ENCODE results near the gene VAMP1. TPM values are rescaled to one million over a fixed set of nuclear protein-coding genes. Genes with fewer than 3 reads are reported as not detected.
A peak's percentile ranks its signal among the peaks of the same experiment; 100 is the strongest.

The VAMP1 gene
- total and polyA plus RNA-seq, 2 of the 13 experiments (the other 11 are each of a cell fraction or from before 2014, with no cell fraction given), result 2.5 to 7.4 TPM

DNA sequence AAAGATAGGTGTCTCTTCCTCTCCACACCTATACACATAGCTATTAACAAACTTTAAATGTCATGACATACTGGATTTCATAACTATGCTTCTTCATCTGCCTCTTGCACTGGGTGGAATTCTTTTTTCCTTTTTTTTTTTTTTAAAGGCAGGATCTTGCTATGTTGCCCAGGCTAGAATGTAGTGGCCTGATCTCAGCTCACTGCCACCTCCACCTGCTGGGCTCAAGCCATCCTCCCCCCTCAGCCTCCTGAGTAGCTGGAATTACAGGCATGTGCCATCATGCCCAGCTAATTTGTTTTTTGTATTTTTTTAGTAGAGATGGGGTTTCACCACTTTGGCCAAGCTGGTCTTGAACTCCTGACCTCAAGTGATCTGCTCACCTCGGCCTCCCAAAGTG, 17.8 kb upstream of the VAMP1 start:
- no peak overlapping the region for H3K4me3 ChIP-seq (replicated peaks in 1 of 3; ENCODE audit: insufficient read depth in 1 of 3, low read depth in 2 of 3, low read length in 3 of 3)
- in situ Hi-C loops (cut with HindIII; ENCODE audit: extremely low pct_ligation_motif_present, low pct_unique_long_range_greater_than_20kb), result no loop called here
- H2AFZ ChIP-seq (ENCODE audit: low read length), result no peak overlapping the region
- WGBS (ENCODE audit: low lambda C conversion rate), result 33% methylated on average over 1 of the region's 1 CpG
- H3K27ac ChIP-seq (ENCODE audit: extremely low read length, insufficient read depth, low read length), result no peak overlapping the region
- FAIRE-seq, result no peak
- ChIA-PET CTCF (ENCODE audit: low intra/inter-chr PET ratio, low total read pairs) (no interaction called here), POLR2A (interaction anchor here (1.0 to 1.2 kb wide), 2 partner anchors 46 to 49 kb away, joined by 3 read pairs; partner anchors contain the start of gene GAPDH)
- no peaks in the 10 kb centered on the region for H4K20me1 ChIP-seq (ENCODE audit: insufficient read depth, low read length)
- DNase-seq (ENCODE audit: low spot score), result no peak
- H3K4me1 ChIP-seq (ENCODE audit: insufficient read depth, low read length), result peaks cover 9% of the 10 kb centered on the region
- BruUV-seq (replicated peaks), result no TSS peak
- H3K4me2 ChIP-seq (ENCODE audit: low read depth, low read length), result no peak overlapping the region
- H3K9me3 ChIP-seq (ENCODE audit: low read length), result no peaks in the 10 kb centered on the region
- intact Hi-C loops (cut with micrococcal nuclease; ENCODE audit: unreplicated experiment), result no loop called here
- peak; percentile 58; the same call in 1 of the 2 replicates for TF ChIP-seq ZNF121 (CRISPR knock-in tag; IDR thresholded peaks at IDR 0.05)
- no peak for TF ChIP-seq ZSCAN20 (CRISPR knock-in tag; IDR thresholded peaks at IDR 0.05; ENCODE audit: borderline replicate concordance)
- H3K79me2 ChIP-seq (ENCODE audit: insufficient read depth, low read length), result peaks cover 11% of the 10 kb centered on the region
- H3K27me3 ChIP-seq (ENCODE audit: control insufficient read depth in 1 of 2, insufficient read depth in 2 of 2, low read length in 2 of 2), result no peaks in the 10 kb centered on the region; a peak in 1 of 5 replicates
- no peak overlapping the region for H3K9ac ChIP-seq (ENCODE audit: insufficient read depth, low read depth, low read length)
- ATAC-seq, result no peak
- H3K36me3 ChIP-seq (replicated peaks in 1 of 2; ENCODE audit: control insufficient read depth in 1 of 2, insufficient read depth in 2 of 2, low read length in 2 of 2), result 0 out of 5 replicates have a peak, but pooled peaks cover 0 to 7% of the 10 kb centered on the region in 2 experiments

GRCh38 chr12:6478416-6478815, 7.9 kb upstream of the VAMP1 start:
- FAIRE-seq (no peak), DNase-seq (ENCODE audit: low spot score) (no peak), ATAC-seq (peak; percentile 28)
- CTCF ChIA-PET (ENCODE audit: low intra/inter-chr PET ratio, low total read pairs), result no interaction called here
- no TSS peak for BruUV-seq (replicated peaks)
- POLR2A ChIA-PET, result no interaction called here
- no peaks in the 10 kb centered on the region for H3K9me3 ChIP-seq (ENCODE audit: low read length)
- H3K4me1 ChIP-seq (ENCODE audit: insufficient read depth, low read length), result peaks cover 17% of the 10 kb centered on the region
- no peak overlapping the region for H2AFZ ChIP-seq (ENCODE audit: low read length)
- TF ChIP-seq ZNF350 (CRISPR knock-in tag; IDR thresholded peaks at IDR 0.05; ENCODE audit: borderline replicate concordance, low read depth) (no peak), CBX2 (IDR thresholded peaks at IDR 0.05; ENCODE audit: low read depth, low read length) (no peak), CBX2 (CRISPR knock-in tag; IDR thresholded peaks at IDR 0.05; ENCODE audit: low read depth) (no peak), ZNF749 (CRISPR knock-in tag; IDR thresholded peaks at IDR 0.05; ENCODE audit: borderline replicate concordance) (no peak), ZUFSP (CRISPR knock-in tag; IDR thresholded peaks at IDR 0.05; ENCODE audit: borderline replicate concordance) (no peak), ARID2 (CRISPR knock-in tag; IDR thresholded peaks at IDR 0.05; ENCODE audit: borderline replicate concordance) (no peak), NFIB (CRISPR knock-in tag; IDR thresholded peaks at IDR 0.05; ENCODE audit: borderline replicate concordance) (no peak), IKZF5 (CRISPR knock-in tag; IDR thresholded peaks at IDR 0.05) (no peak)
- H3K9ac ChIP-seq (ENCODE audit: insufficient read depth, low read depth, low read length), result no peak overlapping the region
- WGBS (ENCODE audit: low lambda C conversion rate), result 67% methylated on average over 13 of the region's 20 CpGs
- in situ Hi-C loops (cut with HindIII; ENCODE audit: extremely low pct_ligation_motif_present, low pct_unique_long_range_greater_than_20kb), result no loop called here
- H3K36me3 ChIP-seq (replicated peaks in 1 of 2; ENCODE audit: control insufficient read depth in 1 of 2, insufficient read depth in 2 of 2, low read length in 2 of 2), result no peaks in the 10 kb centered on the region
- no peak overlapping the region for H3K4me2 ChIP-seq (ENCODE audit: low read depth, low read length)
- peaks cover 1 to 19% of the 10 kb centered on the region in 2 experiments; a peak in 2 of 5 replicates for H3K27me3 ChIP-seq (ENCODE audit: control insufficient read depth in 1 of 2, insufficient read depth in 2 of 2, low read length in 2 of 2)
- H3K4me3 ChIP-seq (replicated peaks in 1 of 3; ENCODE audit: insufficient read depth in 1 of 3, low read depth in 2 of 3, low read length in 3 of 3), result no peak overlapping the region
- no peaks in the 10 kb centered on the region for H4K20me1 ChIP-seq (ENCODE audit: insufficient read depth, low read length)
- intact Hi-C loops (cut with micrococcal nuclease; ENCODE audit: unreplicated experiment), result loop anchor here (10.0 kb wide), 1 partner anchor 56 kb away; the partner anchor contains the start of gene GAPDH
- H3K79me2 ChIP-seq (ENCODE audit: insufficient read depth, low read length), result no peaks in the 10 kb centered on the region
- no peak overlapping the region for H3K27ac ChIP-seq (ENCODE audit: extremely low read length, insufficient read depth, low read length)
